ENCODE results near the gene NDUFS7.

The NDUFS7 gene

GRCh38 chr19:1383312-1384084 is at the start of gene NDUFS7:
Gene NDUFS7 (plus strand): TSS chr19:1383907. CDS start chr19:1383927, 20 bp downstream.
- peak; percentile 92 for DNase-seq (ENCODE audit: low read depth)

DNA sequence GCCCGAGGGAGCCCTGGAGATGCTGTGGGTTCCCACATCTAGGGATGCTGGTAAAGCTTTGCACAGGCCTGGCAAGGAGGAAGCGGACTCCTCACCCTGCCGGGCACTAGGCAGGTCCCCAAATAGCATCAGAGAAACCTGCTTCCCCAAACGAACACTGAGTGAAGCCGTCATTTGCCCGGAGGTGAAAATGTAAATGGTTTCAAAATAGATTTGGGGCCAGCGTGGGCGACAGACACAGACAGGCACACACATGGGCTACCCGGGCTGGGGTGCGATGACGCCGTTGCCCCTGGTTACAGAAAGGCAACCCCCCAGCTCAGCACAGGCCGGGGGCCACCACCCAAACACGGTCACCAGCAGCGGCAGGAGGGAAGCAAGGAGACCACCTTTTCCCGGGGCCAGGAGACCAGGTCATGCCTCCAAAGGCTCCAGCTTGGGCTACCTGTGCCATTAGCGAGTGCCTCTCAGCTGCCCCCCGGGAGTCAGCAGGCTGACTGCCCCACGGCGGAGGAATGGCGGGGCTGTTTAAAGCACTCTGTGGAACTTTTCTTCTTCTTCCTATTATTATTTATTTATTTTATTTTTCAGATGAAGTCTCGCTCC is 47.5 kb upstream of the NDUFS7 start:
- DNase-seq (ENCODE audit: low read depth): no peak

DNA sequence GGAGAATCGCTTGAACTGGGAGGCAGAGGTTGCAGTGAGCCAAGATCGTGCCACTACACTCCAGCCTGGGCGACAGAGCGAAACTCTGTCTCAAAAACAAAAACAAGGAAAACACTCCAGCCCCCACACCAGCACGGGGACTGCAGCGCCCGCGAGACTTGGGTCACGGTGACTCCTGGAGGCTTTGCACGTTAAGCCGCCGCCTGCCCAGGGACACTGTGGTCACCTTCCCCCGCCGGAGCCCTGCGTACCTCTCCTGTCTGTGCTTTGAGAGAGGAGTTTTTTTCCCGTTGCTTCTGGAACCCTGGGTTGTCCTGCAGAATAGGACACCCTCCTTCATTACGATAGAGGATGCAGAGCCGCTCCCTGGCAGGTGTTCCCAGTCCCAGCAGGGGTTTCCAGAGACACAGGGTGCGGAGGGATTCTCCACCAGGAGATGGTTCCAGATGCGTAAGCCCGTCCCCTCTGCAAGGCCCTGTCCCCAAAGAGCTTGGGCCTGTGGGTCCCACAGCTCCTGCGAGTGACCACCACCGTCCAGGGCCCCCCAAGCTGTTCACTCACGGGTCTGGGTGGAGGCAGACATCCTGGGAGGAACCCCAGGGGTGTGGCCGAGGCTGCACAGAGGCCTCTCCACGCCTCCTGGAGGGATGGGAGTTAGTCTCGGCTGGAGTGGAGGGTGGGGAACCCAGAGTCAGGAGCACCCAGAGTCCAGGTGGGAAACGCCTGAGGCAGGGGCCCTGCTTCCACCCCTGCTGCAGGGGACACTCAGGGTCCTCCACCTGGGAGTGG is 42.8 kb upstream of the NDUFS7 start:
- DNase-seq (ENCODE audit: low read depth): no peak

DNA sequence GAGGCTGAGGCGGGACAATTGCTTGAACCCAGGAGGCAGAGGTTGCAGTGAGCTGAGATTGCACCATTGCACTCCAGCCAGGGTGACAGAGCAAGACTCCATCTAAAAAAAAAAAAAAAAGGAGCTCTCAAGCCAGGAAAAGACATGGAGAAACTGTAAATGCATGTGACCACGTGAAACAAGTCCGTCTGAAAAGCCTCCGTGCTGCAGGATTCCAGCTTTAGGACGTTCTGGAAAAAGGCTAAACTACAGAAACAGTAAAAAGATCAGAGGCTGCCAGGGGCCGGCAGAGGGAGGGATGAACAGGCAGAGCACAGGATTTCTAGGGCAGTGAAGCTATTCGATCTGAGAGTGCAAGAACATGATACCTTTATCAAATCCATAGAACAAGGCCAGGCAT is 40.7 kb upstream of the NDUFS7 start:
- no peak for DNase-seq (ENCODE audit: low read depth)

GRCh38 chr19:1349211-1349610 is 34.5 kb upstream of the NDUFS7 start:
- no peak for DNase-seq (ENCODE audit: low read depth)

- DNase-seq (ENCODE audit: low read depth): no peak
Observed at GRCh38 chr19:1350867-1351266, 32.8 kb upstream of the NDUFS7 start.

GRCh38 chr19:1351381-1351851 is 32.3 kb upstream of the NDUFS7 start:
- no peak for DNase-seq (ENCODE audit: low read depth)

DNA sequence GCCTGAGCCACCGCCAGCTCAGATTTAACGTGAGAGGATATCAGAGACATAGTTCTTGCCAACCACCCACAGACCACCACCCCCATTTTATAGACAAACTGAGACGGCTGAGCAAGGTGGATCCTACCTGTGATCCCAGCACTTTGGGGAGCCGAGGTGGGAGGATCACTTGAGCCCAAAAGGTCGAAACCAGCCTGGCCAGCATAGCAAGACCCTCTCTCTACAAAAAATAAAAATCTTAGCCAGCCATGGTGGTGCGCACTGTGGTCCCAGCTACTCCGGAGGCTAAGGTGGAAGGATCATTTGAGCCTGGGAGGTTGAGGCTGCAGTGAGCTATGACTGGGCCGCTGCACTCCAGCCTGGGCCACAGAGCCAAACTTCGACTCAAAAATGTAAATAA is 30.6 kb upstream of the NDUFS7 start:
- DNase-seq (ENCODE audit: low read depth): no peak

DNA sequence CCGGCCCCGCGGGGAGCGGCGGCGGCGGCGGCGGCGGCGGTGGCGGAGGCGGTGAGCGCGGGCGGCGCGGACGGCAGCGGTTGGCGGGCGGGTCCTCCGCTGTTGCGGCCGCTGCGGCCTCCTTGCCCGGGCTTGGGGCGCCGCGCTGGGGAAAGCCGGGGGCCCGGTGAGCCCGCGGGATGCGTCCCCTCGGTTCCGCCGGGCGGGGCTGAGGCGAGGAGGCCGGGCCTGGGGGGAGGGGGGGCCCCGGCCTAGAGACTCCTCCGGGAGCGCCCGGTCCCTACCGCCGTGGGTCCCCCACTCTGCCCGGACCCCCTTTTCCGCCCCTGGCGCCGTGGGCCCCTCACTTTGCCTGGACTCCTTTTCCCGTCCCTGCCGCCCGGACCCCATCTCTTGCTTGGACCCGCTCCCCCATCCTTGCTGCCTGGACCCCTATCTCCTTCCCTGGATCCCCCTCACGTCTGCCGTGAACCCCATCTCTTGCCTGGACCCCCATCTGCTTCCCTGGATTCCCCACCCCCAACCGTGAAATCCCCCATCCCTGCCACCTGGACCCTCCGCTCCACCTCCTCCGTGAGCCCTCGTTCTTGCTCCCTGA is 28.6 kb upstream of the NDUFS7 start:
- DNase-seq (ENCODE audit: low read depth): no peak

- no peak for DNase-seq (ENCODE audit: low read depth)
Observed at GRCh38 chr19:1355568-1356507, 27.9 kb upstream of the NDUFS7 start.

DNA sequence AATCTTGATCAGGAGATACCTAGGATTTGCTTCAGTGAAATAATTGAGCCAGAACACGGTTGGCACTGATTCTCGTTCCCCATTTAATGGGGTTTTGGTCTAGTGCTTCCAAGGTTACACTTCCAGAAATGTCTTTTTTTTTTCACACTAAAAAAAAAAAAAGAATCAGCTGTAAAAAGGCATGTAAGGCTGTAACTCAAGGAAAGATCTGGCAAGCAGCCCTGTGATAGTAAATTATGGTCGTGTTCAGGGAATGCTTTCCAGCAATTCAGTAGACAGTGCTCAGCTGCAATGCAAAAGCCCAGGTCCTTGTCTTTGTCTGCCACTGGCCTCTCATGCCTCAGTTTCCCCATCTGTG is 27.2 kb upstream of the NDUFS7 start:
- DNase-seq (ENCODE audit: low read depth): no peak

DNA sequence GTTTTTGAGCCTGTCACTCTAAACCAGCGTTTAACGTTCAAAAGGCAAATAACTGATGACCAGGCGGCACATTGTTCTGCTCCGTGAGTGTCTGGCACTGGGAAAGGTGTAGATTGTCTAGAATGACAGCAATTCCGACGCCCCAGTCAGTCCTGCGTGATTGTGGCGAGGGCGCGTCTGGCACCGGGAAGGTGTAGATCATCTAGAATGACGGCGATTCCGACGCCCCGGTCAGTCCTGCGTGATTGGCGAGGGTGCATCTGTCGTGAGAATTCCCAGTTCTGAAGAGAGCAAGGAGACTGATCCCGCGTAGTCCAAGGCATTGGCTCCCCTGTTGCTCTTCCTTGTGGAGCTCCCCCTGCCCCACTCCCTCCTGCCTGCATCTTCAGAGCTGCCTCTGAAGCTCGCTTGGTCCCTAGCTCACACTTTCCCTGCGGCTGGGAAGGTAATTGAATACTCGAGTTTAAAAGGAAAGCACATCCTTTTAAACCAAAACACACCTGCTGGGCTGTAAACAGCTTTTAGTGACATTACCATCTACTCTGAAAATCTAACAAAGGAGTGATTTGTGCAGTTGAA is 26.1 kb upstream of the NDUFS7 start:
- no peak for DNase-seq (ENCODE audit: low read depth)

DNA sequence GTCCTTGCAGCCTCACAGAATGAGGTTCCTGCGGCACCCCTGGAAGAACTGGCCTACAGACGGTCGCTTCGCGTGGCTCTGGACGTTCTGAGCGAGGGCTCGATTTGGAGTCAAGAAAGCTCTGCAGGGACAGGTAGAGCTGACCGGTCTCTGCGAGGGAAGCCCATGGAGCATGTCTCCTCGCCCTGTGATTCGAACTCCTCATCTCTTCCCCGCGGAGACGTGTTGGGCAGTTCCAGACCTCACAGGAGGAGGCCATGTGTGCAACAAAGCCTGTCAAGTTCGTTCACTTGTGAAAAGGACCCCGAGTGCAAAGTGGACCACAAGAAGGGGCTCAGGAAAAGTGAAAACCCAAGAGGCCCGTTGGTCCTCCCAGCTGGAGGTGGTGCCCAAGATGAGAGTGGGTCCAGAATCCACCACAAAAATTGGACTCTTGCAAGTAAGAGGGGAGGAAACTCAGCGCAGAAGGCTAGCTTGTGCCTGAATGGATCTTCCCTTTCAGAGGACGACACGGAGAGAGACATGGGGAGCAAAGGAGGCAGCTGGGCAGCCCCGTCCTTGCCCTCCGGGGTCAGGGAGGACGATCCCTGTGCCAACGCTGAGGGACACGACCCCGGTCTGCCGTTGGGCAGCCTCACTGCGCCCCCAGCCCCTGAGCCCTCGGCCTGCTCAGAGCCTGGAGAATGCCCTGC is 23.4 kb upstream of the NDUFS7 start:
- no peak for DNase-seq (ENCODE audit: low read depth)

DNA sequence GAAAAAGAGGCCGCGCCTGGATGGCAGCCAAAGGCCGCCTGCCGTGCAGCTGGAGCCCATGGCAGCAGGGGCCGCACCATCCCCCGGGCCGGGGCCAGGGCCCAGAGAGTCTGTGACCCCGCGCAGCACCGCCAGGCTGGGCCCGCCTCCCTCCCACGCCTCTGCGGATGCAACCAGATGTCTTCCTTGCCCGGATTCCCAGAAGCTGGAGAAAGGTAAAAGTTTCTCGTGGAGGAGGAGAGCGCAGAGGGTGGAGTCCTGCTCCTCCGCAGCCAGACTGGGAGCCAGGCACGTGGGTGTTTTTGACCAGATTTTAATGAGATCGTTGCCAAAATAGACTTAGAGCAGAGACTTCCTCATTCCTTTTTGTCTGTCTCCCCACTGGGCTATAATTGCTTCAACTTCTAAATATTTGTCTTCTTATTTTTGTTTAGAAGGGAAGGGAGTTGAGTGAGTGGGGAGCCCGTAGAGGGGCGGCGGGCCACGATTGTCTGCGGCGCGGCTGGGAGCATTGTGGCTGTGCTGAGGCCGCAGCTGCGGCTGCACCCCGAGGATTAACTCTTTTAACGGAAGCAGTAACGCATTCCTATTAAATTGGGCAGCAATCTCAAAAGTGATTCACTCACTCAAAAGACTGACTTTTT is 22.8 kb upstream of the NDUFS7 start:
- no peak for DNase-seq (ENCODE audit: low read depth)

DNA sequence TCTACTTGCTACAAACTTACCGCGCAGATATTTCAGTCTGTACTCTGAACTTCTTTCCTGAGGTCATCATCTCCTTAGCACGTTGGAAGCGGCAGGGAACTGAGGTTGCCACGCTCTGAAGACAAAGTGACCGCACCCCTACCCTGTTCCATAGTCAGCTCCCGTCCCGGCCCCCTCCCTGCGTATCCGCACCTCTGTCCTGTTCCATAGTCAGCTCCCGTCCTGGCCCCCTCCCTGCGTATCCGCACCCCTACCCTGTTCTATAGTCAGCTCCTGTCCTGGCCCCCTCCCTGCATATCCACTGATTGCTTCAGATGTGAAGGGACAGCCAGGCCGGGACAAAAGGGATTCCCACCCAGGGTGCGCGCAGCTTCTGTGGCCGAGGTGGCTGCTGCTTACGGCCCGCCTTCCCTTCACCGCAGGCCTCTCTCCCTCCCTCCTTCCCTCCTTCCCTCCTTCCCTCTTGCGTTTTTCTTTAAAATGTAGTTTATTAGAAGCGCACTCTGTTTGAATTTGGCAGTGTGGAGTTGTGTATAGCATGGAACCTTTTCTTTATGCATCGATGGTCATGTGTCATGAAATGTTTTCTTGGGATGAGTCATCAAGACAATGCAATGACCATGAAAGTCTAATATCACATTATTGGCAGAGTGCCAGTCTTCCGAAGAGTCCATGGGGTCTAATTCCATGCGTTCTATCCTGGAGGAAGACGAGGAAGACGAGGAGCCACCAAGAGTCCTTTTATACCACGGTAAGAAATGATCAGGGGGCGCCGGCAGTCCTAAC is 21.9 kb upstream of the NDUFS7 start:
- DNase-seq (ENCODE audit: low read depth): no peak

GRCh38 chr19:1362387-1363257 is 21.1 kb upstream of the NDUFS7 start:
- DNase-seq (ENCODE audit: low read depth): no peak

DNA sequence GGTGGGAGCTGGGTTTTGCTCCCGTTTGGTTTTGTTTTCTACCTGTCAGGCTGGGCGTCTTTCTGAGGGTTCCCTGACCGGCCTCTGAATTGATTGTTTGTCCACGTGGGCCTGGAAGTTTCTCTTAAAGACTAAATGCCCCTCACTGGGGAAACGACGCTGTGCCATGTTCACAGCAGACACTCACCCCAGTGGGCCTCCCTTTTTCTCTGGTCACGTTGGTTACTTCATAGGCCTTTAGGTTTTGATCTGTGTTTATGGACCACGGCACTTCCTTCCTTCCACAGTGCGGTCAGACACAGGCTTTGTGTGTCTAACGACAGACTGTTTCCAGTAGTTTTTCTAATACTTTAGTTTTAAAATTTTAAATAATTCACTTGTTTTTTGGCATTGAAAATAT is 20.1 kb upstream of the NDUFS7 start:
- DNase-seq (ENCODE audit: low read depth): no peak

GRCh38 chr19:1364070-1364704 is 19.5 kb upstream of the NDUFS7 start:
- DNase-seq (ENCODE audit: low read depth): no peak

All from activated gamma-delta T cell treated with anti-CD3 and anti-CD28 coated beads, Interleukin-2, amount 50 U/mL, for 16 hours (primary cell).